Left colon (tissue), 2 donors: ENCODE measurements around the gene CES1. TPM values are rescaled to one million over a fixed set of nuclear protein-coding genes. Genes with fewer than 3 reads are reported as not detected.
A peak's percentile ranks its signal among the peaks of the same experiment; 100 is the strongest.
"Not testable (repeated sequence)": the region's sequence is repeated elsewhere in the genome, so short reads cannot be mapped to it uniquely, and the experiment has no call there.

ENCODE experiments used
- ATAC-seq: fragments of 200-7000 bp; cut with Tn5 transposase; one replicate; pipeline ENCODE4 v1.9.1; 2020; ENCODE audit warnings: mild to moderate bottlenecking, moderate library complexity
- DNase-seq, 2 donors: peaks; one replicate each; pipeline ENCODE4 v3.0.0-alpha.2; 2020
- intact Hi-C, 2 donors: fragments of 100-400 bp; cut with DNase I in 1 of 2; cut with micrococcal nuclease in 1 of 2; formaldehyde crosslinking; loops; one replicate each; pipeline versions ENCODE4 v1.11.2 to v1.14.0; 2022; cut with DNase I, micrococcal nuclease
- long read RNA-seq: library from polyadenylated mRNA; unstranded; transcript quantifications from one replicate; pipeline ENCODE4 v2.0.0, GENCODE V29; 2021
- total RNA-seq, 2 donors: library from RNA; stranded (reverse); fragmentation: NEBNext Ultra II Directional; extraction: Animal tissue kit (Norgen Biotek cat#: 25700); gene quantifications; one replicate each; pipeline ENCODE4 v1.2.1, GENCODE V29; 2021
- donor health status: DM: no; HTN: no; CAD: no.
- donor health status: DM: yes; HTN: yes; CAD: no.

The CES1 gene
- total RNA-seq: 10 to 100 TPM in 1 of 2 donors, 1 to 10 TPM in 1; 2.8 to 33.4 TPM
- long read RNA-seq, partial matches to known transcripts: 0 of 4 reads
- long read RNA-seq, other reads (novel, unspliced or antisense): 0 of 4 reads

DNA sequence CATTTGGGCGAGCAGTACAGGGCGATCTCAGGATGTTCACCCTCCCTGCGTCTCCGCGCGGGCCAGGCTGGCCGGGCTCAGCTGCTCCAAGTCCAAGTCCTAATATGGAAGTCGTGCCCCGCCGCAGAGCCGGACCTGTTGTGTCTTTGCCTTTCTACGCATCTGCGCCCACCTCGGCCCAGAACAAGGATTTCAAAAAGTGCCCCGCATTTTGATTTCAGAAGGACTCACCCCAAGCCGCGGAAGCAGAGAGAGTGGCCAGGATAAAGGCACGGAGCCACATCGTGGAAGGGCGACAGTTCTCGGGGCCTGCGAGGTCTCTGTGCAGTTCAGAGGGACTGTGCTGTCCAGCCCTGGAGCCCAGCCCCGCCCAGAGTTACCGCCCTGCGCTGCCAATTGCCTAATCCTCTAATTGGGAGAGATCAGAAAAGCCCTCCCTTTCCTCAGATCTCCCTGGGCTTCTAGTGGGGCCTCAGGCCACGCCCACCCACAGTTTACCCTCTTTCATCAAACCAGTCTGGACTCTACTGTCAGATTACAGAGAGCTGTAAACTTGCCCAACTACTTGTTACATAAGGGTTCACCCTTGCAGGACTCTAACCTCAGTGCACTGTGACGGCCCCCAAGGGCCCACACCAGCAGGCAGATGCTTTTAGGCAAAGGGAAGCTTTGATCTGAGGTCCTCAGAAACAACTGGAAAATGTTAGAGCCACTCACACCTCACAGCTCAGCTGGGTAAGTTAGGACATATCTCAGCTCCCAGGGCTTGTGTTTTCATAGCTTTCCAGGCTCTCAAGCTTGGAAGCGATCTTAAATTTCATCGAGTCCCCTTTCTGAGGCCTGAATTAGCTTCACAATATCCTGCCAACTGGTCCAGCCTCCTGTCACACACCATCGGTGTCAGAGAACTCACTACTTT lies at the start of gene CES1:
TSS of gene CES1 (minus strand) at position 324 of the 919 bp plus-strand sequence. CDS start at position 283, 41 bp downstream.
- DNase-seq (peak in 1 of 2 donors; percentile 47), ATAC-seq (peak; percentile 33)
- intact Hi-C loops: no loop called here

DNA sequence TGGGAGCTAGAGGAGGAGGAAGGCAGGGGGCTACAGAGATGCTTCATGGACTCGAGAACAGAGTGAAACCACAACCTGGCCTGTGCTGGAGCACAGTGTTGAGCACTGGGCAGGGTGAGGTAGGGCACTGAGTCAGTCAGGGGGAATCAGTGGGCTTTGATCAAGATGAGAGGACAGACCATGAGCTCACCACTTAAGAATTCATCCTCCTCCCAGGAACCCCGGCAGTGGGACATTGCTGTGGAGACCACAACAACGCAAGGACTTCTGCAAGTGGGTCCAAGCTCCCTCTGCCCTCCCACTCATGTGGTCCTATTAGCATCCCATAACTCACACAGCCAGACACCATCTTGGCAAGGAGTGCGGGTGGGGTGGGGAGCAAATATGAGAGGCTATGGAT lies 44.0 kb upstream of the CES1 start:
- DNase-seq (no peak), ATAC-seq (no peak)
- intact Hi-C loops: no loop called here

DNA sequence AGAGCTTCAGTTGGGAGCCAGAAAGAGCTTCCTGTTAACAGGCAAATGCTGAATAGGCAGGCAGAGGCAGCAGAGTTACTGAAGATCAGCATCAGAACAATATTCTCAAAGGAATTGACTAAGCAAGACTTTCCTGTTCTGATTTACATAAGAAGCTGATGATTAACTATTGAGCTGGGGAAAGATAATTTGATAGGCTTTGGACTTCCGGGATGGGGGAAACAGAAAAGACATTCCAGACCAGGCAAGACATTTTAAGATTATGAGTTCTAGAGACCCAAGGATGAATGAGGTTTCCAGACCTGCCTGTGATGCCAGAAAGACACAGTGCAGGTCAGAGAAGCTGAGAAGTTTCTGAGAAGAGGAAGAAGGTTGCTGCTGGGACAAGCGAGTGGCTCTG lies 42.4 kb upstream of the CES1 start, which contains the start of gene CES5A:
TSS of gene CES5A (minus strand) at position 101 of the 400 bp plus-strand sequence. CDS start 152 bp downstream, outside the sequence.
- intact Hi-C loops: no loop called here
- ATAC-seq (no peak), DNase-seq (no peak)

DNA sequence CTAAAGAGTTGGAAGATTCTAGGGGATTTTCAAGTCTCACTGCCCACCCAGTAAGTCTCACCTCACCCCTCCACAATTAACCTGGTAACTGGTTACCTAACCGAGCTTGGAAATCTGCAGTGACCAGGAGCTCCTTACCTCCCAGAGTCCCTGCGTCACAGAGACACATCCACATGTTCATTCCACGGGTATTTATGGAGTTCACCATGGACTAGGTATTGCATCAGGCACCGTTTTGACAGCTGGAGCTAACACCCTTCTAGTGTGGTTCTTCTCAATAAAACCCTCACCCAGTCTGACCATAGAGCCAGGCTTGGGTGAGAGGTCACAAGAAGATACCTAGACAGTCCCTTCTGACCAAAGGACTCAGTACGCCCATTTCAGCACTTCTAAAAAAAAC lies 40.2 kb upstream of the CES1 start:
- DNase-seq (no peak), ATAC-seq (no peak)
- intact Hi-C loops: no loop called here

DNA sequence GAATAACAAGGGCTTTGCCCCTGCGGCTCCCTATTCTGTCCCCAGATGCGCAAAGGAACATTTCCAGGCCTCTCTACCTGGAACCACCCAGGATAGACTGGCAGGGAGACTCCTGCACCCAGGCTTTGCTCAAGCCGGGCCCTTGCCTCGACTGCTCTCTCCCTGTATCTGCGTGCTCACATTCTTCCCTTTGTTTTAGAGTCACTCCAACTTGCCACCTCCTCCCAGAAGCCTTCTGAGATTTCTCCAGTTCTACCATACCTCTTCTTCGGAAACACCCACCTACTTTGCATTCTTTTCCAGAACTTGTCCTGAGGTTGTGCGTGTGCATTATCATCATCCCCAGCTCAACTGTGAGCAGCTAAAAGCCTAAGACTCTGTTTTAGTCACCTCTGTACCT lies 39.2 kb upstream of the CES1 start:
- ATAC-seq: no peak
- intact Hi-C loops: no loop called here
- DNase-seq: no peak

DNA sequence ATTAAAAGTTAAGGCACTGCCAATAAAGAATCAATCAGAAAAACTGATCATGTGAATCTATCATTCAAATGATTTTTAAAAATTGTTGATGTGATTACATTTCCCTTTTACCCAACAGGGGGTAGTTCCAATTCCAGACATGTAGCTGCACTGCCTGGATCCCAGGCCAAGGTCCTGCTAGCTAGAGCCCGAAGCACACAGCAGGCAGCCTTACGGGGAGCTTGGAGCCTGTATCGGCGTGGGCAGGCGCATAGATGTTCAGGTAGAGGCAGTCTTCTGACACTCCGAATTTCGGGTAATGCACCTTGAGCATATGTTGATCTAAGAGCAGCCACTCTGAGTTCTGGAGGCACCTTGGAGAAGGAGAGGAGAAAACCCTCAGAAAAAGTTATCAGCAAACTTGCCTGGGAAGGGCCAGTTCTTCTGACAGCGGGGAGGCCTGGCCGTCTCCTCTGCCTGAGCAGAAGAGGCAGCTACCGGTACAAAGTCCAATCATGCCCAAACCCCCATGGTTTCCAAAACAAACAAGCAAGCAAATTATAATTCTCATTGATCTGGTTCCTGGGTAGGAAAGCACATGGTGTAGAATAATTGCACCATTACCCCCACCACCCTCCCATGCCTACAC lies 38.6 kb upstream of the CES1 start:
- no peak for DNase-seq
- intact Hi-C loops: no loop called here
- ATAC-seq: no peak

DNA sequence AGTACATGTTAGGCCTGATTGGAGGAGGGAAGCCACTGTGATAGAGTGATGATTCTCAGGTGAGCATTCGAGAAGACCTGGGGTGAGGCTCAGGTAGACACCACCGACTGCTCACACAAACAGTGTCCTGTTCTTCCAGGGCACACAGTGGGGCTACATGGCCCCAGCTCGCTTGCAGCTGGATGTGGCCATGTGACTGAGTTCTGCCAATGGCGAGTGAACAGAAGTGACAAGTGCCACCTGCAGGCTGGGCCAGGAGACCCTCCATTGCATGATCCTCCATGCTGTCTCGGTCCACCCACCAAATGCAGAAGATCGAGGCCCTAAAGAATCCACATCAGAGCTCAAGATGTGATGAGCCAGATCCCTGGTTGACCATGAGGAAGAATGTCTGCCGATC lies 36.1 kb upstream of the CES1 start:
- ATAC-seq (no peak), DNase-seq (no peak)
- intact Hi-C loops: no loop called here

DNA sequence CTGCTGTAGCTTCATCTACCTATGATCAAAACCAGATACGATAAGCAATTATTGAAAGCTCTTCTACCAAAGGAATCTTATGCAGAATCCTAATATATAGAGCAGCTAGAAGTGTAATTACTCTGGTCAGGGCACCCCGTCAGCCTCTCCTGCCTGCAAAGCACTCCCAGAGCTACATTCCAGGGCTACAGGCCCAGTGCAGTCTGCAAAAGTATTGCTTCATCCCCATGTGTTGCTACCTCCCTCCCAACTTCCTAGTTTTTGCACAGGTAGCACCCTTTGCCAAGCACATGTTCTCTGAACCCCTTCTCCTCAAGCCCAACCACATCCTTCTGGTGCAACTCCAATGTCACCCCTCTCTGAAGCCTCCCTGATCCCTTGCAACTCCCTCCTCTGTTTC lies 35.2 kb upstream of the CES1 start:
- intact Hi-C loops: no loop called here
- no peak for ATAC-seq
- no peak for DNase-seq

DNA sequence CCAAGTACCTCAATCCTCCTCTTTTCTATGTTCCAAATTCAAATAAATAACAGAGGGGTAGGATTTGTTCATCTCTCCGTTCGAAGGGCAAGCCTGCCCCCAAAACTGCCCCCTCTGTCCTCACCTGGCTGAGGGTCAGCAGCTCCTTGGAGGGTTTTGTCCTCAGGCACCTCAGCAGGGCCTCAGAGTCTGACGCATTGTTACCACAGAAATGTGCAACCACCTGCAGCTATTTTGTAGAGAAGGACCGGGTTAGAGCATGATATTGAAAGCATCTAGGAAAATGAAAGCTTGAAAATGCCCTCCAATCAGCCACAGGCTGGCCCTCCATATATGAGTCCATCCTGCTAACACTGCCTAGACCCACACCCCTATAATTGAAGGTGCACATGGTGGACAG lies 28.4 kb upstream of the CES1 start:
- DNase-seq: no peak
- intact Hi-C loops: no loop called here
- no peak for ATAC-seq

DNA sequence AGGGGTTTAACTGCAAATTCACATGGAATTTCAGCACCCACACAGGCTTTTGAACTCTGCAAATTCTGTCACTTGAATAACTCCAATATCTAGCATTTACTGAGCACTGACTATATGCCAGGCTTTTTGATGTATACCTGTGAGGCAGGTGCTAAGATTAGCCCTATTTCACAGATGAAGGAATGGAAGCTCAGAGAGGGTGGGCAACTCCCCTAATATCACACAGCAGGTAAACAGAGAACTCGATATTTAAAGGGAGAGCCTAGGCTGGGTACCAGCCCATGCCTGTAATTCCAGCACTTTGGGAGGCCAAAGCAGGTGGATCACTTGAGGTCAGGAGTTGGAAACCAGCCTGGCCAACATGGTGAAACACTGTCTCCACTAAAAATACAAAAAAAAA lies 24.8 kb upstream of the CES1 start:
- ATAC-seq, DNase-seq, intact Hi-C loops: not testable (repeated sequence)

DNA sequence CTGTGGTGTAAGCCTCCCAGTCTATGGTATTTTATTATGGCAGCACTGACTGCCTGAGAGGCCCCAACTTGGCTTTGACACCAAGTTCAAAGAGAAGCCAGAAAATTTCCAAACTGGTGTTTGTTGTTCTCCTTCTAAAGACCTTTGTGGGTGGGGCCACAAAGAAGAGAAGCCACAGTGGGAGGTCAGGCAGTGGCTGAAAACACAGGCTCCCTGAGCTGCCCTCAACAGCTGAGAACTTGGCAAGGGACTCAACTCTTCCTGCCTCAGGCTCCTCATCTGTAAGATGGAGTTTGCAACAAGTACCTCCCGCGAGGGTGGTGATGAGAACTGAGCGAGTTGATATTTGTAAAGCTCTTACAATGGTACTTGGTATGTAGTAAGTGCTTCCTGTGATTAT lies 24.1 kb upstream of the CES1 start:
- no peak for DNase-seq
- no peak for ATAC-seq
- intact Hi-C loops: no loop called here

DNA sequence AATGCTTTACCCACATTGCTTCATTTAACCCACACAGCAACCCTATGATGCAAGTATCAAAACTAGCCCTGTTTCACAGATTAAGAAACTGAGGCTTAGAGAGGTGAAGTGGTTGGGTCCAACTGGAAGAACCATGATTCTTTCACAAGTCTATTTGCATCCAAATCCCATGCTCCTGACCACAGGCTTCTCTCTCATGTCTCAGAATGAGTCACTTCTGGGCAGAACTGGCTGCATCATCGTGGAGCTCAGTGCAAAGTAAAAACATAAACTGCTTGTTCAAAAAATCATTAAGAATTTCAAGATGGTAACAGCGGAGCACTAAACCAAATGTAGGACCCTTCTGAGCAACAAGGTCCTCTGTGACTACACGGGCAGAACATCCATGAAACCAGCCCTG lies 20.2 kb upstream of the CES1 start:
- intact Hi-C loops: no loop called here
- no peak for DNase-seq
- no peak for ATAC-seq

DNA sequence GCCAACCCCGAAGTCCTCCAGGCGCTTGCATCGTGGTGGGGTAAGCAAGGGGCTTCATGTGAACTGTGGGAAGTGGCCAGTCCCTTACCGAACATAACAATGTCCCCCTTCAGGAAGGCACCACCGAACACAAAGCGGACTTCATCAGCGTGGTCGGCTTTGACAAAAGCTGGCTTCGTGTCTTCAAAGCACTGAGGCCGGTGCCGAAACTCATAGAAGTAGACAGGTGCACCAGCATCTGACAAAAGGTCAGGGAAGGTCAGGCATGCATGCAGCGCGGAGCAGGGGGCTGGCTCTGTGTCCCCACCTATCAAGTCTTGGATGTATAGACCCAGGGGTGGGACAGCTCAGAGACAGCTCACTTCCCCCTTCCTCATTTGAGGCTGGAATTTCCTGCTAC lies 16.6 kb upstream of the CES1 start:
- intact Hi-C loops: loop anchor here in 1 of 2 donors (10.0 kb wide), 1 partner anchor 375 kb away; the partner anchor contains the start of gene MMP2
- no peak for DNase-seq
- no peak for ATAC-seq

DNA sequence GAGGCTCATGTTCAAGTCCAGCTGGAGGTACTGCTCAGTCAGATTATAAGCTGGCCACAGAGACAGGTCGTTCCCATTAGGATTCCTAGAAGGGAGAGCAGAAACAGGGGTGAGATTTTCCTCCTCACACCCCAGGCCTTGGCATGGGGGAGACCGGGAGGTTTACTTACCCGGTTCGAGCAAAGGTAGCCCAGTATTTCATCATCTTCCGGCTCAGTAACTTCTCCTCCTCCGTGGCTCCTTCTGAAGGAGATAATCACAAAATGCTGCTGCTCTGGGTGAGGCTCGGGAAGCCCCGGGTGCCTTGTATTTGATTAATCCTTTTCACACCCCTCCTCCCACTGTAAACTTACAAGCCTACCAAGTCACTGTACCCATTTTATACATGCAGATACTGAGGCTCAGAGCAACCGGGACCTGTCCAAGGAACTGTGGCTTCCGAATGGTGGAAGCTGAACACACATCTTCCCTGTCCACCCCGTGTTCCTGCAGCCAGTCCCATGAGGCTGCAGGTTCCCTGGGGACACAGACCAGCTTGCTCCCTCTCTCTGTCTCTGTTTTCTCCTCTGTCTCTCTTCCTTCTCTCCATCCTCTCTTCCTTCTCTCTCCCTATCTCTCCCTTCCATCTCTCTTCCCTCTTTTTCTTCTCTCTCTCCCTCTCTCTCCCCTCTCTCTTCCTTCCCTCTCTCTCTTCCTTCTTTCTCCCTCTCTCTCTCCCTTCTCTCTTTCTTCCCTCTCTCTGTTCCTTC lies 13.9 kb upstream of the CES1 start:
- no peak for ATAC-seq
- intact Hi-C loops: loop anchor here in 1 of 2 donors (10.0 kb wide), 1 partner anchor 372 kb away; the partner anchor contains the start of gene MMP2

DNA sequence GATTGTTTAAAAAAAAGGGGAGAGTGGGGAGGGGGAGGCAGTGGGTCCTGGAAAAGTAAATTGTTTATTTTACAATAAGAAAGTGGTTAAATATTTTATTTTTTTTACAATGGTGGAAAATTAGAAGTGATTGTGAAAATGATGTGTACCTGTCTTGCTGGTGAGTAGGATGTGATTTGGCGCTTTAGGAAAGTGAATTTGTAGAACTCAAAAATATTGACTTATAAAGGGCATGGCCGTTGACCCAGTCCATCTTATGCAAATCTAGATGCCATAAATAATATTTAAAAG lies 10.2 kb upstream of the CES1 start:
- intact Hi-C loops: loop anchor here (5.0 to 10.0 kb wide), 2 partner anchors 131 to 368 kb away; partner anchors contain the start of gene MMP2 (in 1 of the 2)

More for the DNA sequence above, 13.9 kb upstream of the CES1 start:
- no peak for DNase-seq

DNA sequence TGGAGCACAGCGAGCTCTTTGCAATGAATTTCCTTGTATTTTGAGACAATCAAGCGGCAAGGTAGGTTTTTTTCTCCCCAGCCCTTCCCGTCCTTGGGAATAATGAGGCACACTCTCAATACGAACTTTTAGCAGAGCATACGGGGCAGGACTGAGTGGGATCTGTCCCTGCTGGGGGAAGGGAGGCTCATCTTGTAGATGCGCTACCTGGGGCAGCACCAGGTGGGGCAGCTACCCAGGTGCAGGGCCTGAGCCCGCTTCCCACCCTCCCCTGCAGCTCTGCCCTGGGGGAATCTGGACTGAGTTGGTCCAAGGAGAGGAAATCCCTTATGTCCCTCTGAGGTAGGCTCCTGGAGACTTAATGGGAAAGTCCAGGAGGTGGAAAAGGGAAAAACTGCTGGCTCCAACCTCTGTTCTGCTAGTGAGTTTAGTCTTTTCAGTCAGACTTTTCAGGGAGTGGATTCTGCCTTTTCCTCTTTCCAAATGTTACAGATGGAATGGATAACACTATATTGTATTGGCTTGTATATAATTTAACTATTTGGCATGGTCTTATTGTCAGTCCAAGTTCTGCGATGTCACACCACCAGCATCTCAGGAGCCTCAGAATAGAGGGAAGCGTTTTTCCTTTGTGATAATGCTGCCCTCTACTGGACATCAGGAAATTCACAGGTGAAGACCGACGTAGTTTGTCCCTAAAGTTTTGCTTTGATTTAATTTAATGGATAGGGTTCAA lies 9.6 kb upstream of the CES1 start:
- no peak for DNase-seq
- intact Hi-C loops: loop anchor here (5.0 to 10.0 kb wide), 2 partner anchors 130 to 368 kb away; partner anchors contain the start of gene MMP2 (in 1 of the 2)
- peak; percentile 45 for ATAC-seq

More for the DNA sequence above, 10.2 kb upstream of the CES1 start:
- ATAC-seq (no peak), DNase-seq (no peak)

DNA sequence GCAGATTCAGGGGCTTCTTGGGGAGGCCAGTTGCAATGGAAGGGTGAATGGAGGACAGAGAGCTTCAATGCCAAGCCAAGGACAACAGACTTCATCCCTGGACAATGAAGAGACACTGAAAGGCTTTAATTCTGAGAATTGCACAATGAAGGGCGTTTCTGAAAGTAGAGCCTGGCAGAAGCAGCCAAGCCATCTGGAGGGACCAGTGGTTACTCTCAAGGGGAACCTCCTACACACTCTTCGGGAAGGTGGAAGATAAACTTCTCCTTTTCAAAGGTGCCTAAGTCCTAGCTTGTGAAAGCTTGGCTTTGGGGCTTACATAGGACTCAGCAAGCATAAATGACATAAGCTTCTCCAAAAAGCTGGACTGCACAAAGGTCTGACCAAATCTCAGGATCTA lies 6.2 kb upstream of the CES1 start:
- intact Hi-C loops: no loop called here
- DNase-seq: no peak

DNA sequence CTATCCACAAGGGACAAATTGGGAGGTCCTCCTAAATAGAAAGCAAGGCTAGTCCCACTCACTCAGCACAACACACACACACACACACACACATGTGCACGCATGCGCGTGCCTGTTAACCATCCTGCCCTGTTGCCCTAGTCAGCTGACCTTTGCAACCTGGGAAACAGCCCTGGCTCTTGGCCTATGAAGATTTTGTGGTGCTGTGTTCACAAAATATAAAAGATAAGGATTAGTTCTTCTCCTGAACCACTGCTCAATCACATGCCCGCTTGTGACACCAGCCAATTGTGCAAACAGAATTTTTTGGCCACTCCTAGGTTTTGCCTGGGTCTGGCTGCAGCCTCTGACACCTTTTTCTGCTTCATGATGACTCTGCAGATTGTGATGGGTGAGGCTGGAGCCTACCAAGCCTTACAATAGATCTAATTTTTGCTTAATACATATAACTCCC lies 3.3 kb upstream of the CES1 start:
- intact Hi-C loops: no loop called here
- ATAC-seq (no peak), DNase-seq (no peak)

More for the DNA sequence above, 6.2 kb upstream of the CES1 start:
- ATAC-seq: no peak
